Measurements from ENCODE around the gene CAMK1D.

DNA sequence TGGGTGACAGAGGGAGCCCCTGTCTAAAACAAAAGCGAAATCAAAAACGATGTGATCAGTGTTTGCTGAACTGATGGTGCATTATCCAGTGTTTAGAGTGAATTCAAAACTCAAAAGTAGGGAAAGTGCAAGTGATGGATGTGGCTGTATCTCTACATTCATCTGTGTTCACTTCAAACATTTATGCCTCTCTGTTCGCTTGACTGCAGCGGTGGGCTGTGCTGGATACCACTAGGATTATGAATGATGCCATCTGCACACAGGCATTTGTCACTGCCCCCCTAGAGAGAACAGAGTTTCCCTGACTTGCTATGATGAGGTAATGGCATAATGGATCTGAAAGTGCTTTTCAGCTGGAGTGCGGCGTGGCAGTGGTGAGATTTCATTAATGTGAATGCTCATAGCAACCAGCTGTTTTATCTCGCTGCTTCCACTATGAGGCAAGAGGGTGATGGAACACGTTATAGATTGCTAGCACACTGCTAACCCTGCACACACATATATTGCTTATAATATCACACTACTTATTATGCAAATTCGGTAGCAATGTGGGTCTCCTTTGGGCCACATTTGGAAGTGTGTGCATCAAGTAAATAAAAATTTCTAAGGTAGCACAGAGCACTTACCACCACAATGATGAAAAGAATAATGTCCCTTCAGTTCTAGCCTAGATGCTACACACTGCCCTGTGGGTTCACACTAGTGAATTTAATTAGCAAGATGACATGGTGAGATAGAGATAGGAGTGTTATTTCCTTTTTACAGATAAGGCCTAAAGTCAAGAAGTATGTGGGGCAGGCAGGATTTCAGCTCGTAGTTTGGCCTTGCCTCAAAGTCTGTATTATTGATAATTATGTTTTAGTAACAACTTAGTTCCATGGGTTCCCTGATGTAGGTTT is 164.7 kb downstream of the CAMK1D start:
- TF ChIP-seq, protein P1, sequence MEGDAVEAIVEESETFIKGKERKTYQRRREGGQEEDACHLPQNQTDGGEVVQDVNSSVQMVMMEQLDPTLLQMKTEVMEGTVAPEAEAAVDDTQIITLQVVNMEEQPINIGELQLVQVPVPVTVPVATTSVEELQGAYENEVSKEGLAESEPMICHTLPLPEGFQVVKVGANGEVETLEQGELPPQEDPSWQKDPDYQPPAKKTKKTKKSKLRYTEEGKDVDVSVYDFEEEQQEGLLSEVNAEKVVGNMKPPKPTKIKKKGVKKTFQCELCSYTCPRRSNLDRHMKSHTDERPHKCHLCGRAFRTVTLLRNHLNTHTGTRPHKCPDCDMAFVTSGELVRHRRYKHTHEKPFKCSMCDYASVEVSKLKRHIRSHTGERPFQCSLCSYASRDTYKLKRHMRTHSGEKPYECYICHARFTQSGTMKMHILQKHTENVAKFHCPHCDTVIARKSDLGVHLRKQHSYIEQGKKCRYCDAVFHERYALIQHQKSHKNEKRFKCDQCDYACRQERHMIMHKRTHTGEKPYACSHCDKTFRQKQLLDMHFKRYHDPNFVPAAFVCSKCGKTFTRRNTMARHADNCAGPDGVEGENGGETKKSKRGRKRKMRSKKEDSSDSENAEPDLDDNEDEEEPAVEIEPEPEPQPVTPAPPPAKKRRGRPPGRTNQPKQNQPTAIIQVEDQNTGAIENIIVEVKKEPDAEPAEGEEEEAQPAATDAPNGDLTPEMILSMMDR (IDR thresholded peaks at IDR 0.05) = no peak
- TF ChIP-seq POLR2AphosphoS5 (IDR thresholded peaks at IDR 0.05) (no peak), POLR2A (IDR thresholded peaks at IDR 0.05) (no peak)
